ENCODE measurements around the gene KLF15. TPM values are rescaled to one million over a fixed set of nuclear protein-coding genes. Genes with fewer than 3 reads are reported as not detected.
A peak's percentile ranks its signal among the peaks of the same experiment; 100 is the strongest.

The KLF15 gene
- total RNA-seq, 1 donor from 2014 or later = 19.3 TPM

DNA sequence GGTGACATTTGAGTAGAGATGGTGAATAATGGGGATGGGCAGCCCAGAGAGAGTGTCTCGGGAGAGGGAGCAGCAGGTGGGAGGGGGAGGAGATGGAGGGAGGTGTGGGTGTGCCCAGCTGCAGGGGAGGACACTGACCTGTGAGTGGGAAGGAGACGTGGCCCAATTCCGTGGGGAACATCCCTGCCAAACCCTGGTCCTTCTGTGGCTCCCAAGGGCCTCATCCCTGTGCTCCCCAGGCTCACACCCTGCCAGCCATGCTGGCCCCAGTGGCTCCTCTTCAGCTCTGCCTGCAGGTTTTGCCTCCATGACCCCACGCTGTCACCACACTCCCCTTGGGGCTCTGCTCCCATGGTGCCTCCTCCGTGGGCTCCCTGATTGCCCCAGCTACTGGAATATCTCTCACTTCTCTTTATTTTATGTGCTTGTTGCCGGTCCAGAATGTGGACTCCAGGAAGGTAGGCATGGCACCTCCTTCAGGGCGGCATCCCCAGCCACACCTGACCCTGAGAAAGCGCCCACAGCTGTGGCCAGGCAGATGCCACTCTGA is 44.5 kb upstream of the KLF15 start:
- TF ChIP-seq, protein P1, sequence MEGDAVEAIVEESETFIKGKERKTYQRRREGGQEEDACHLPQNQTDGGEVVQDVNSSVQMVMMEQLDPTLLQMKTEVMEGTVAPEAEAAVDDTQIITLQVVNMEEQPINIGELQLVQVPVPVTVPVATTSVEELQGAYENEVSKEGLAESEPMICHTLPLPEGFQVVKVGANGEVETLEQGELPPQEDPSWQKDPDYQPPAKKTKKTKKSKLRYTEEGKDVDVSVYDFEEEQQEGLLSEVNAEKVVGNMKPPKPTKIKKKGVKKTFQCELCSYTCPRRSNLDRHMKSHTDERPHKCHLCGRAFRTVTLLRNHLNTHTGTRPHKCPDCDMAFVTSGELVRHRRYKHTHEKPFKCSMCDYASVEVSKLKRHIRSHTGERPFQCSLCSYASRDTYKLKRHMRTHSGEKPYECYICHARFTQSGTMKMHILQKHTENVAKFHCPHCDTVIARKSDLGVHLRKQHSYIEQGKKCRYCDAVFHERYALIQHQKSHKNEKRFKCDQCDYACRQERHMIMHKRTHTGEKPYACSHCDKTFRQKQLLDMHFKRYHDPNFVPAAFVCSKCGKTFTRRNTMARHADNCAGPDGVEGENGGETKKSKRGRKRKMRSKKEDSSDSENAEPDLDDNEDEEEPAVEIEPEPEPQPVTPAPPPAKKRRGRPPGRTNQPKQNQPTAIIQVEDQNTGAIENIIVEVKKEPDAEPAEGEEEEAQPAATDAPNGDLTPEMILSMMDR (conservative IDR thresholded peaks at IDR 0.05) = no peak
- Mint-ChIP-seq H3K27ac (ENCODE audit: unreplicated experiment) (no peak overlapping the region), H3K9me3 (no peaks in the 10 kb centered on the region), H3K4me3 (no peak overlapping the region), H3K36me3 (ENCODE audit: low read depth) (no peaks in the 10 kb centered on the region), H3K4me1 (peaks cover 20% of the 10 kb centered on the region), H3K27me3 (ENCODE audit: low read depth) (no peaks in the 10 kb centered on the region)
- DNase-seq (ENCODE audit: low read depth, low spot score) = no peak

DNA sequence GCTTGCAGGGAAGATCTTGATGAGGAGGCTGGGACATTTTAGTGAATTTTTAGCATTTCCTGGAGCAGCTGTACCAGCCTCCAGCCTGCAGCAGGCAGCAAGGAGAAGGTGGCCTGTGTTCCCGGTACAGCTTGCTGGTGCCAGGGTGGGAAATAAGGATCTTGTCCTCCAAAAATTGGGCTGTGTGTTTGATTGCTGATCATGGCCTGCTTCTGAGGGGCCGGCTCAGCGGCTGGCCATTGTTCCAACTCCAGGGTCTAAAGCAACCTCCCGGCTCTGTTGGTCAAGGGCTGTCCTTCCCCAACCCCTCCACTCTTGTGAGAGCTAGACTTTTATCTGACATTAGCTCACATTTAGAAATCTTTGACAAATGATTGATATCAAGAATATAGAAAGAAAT is 42.5 kb upstream of the KLF15 start:
- Mint-ChIP-seq H3K4me1 (peaks cover 24% of the 10 kb centered on the region), H3K9me3 (no peaks in the 10 kb centered on the region)

DNA sequence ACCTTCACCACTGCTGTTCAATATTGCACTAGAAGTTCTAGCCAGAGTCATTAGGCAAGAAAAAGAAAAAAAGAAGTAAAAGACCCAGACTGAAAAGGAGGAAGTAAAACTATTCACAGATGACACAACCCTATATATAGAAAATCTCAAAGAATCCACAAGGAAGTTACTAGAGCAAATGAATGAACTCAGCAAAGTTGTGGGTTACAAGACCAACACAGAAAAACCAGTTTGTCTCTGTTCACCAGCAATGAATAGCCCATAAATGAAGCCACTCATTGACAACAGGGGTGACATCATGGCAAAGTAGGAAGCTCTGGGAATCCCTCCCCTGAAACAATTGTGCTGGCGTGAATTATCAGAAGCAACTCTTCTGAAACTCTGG is 42.1 kb upstream of the KLF15 start:
- Mint-ChIP-seq H3K9me3 (no peaks in the 10 kb centered on the region), H3K4me3 (no peak overlapping the region), H3K36me3 (ENCODE audit: low read depth) (no peaks in the 10 kb centered on the region), H3K27me3 (ENCODE audit: low read depth) (no peaks in the 10 kb centered on the region), H3K27ac (ENCODE audit: unreplicated experiment) (peak overlapping the region; percentile 10), H3K4me1 (peaks cover 25% of the 10 kb centered on the region)
- no peak for DNase-seq (ENCODE audit: low read depth, low spot score)
- TF ChIP-seq, protein P1 (conservative IDR thresholded peaks at IDR 0.05) = no peak

More for the DNA sequence above, 42.5 kb upstream of the KLF15 start:
- H3K27me3 Mint-ChIP-seq (ENCODE audit: low read depth) = no peaks in the 10 kb centered on the region
- H3K36me3 Mint-ChIP-seq (ENCODE audit: low read depth) = no peaks in the 10 kb centered on the region
- H3K27ac Mint-ChIP-seq (ENCODE audit: unreplicated experiment) = no peak overlapping the region
- H3K4me3 Mint-ChIP-seq = no peak overlapping the region
- no peak for DNase-seq (ENCODE audit: low read depth, low spot score)
- TF ChIP-seq, protein P1 (conservative IDR thresholded peaks at IDR 0.05) = no peak

DNA sequence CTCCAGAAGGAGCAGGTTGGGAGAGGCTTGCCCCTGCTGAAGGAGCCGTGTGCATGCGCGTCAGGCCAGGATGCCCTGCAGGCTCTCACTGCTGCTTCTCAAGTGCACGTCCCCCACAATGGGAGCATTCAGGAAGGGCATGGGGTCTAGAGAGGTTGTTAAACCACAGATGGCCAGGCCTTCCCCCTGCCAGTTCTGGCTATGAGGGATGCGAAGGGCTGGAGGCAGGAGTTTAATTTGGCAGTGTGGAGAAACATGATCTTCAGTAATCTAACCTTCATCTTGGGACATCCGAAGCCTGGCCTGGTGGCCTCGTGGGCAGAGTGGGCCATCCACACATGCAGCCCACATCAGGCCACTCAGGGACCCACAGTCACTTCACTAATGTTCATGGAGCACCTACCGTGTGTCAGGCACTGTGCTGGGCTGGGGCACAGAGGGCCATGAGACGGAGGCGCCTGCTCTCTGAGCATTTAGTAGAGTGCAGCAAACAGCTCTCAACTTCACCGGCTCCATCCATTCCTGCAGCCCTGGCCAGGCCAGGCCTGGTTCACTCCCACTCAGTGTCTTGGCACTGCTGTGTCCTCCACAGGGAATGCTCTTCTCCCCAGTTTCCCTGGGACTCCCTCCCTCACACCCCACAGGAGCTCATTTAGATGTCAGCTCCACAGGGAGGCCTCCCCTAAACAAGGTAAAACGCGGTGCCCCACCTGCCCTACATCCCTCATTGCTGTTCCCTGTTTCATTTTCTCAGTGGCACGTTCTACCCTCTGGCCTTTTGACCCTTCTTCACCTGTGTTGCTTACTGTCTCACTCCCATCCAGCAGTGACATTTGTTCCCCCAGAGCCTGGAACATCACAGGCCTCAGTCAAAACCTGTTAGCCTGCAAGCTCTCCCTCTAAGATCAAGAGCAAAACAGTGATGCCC is 41.5 kb upstream of the KLF15 start:
- H3K27ac Mint-ChIP-seq (ENCODE audit: unreplicated experiment) = peak overlapping the region; percentile 10
- no peaks in the 10 kb centered on the region for H3K36me3 Mint-ChIP-seq (ENCODE audit: low read depth)
- no peak overlapping the region for H3K4me3 Mint-ChIP-seq
- peaks cover 28% of the 10 kb centered on the region for H3K4me1 Mint-ChIP-seq
- peaks cover 5% of the 10 kb centered on the region for H3K27me3 Mint-ChIP-seq (ENCODE audit: low read depth)
- H3K9me3 Mint-ChIP-seq = no peaks in the 10 kb centered on the region
- no peak for DNase-seq (ENCODE audit: low read depth, low spot score)
- TF ChIP-seq, protein P1 (conservative IDR thresholded peaks at IDR 0.05) = no peak

DNA sequence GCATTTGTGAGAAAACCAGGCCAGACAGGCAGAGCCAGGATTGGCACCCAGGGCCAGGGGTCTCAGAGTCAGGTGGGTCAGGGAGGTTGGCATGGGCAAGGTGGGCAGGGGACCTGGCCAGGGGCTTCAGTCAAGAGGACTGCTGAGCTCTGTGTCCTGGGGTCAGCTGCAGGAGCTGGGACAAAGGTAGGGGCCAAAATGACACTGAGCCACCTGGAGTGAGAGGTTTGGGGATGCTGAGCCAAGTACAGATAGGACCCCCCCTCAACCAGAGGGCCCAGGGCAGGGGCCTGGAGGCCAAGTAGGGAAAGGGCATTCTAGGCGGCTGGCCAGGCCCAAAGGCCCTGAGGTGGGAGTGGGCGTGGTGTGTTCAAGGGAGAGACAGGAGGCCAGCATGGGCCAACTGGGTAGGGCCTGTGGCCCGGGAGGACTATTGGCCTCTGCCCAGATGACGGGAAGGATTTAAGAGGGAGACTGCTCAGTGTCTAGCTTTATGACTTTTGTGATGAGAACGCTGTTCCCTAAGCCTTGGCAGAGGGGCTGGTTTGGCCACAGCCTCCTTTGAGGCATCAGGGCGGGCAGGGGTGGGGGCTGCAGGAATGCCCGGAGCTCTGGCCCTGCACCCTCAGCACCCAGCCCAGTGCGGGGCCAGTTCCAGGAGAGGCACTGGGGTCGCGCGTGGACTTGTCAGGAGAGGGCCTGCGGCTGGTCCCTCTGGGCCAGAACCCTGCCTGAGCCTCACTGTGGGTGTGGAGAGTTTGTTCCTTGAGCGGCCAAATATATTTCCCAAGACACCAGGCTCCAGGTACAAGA is 40.6 kb upstream of the KLF15 start:
- no peaks in the 10 kb centered on the region for H3K36me3 Mint-ChIP-seq (ENCODE audit: low read depth)
- no peak for DNase-seq (ENCODE audit: low read depth, low spot score)
- H3K4me1 Mint-ChIP-seq = peaks cover 28% of the 10 kb centered on the region
- TF ChIP-seq, protein P1 (conservative IDR thresholded peaks at IDR 0.05) = no peak
- H3K27ac Mint-ChIP-seq (ENCODE audit: unreplicated experiment) = no peak overlapping the region
- H3K4me3 Mint-ChIP-seq = no peak overlapping the region
- H3K27me3 Mint-ChIP-seq (ENCODE audit: low read depth) = peaks cover 11% of the 10 kb centered on the region
- no peaks in the 10 kb centered on the region for H3K9me3 Mint-ChIP-seq

Measured in neural crest cell (in vitro differentiated cells).